OCI-LY3 (cell line): ENCODE data around the gene PDGFA.

ENCODE experiments used
- EZH2phosphoT487 ChIP-seq: fragments of 200-600 bp; shearing (Covaris generic); IDR thresholded peaks from 2 replicates; pipeline ENCODE4 v1.6.1; 2018; ENCODE audit warnings: antibody characterized with exemption, mixed run types, low read depth
- TF ChIP-seq, protein P1 (sequence below): fragments of 200-600, 300-600 bp; sonication (generic); IDR thresholded peaks from 2 replicates; pipeline ENCODE4 v1.5.1; 2014; ENCODE audit warnings: antibody characterized with exemption, low read length, low read depth

GRCh38 chr7:490461-491291, 29.0 kb downstream of the PDGFA start:
- TF ChIP-seq, protein P1, sequence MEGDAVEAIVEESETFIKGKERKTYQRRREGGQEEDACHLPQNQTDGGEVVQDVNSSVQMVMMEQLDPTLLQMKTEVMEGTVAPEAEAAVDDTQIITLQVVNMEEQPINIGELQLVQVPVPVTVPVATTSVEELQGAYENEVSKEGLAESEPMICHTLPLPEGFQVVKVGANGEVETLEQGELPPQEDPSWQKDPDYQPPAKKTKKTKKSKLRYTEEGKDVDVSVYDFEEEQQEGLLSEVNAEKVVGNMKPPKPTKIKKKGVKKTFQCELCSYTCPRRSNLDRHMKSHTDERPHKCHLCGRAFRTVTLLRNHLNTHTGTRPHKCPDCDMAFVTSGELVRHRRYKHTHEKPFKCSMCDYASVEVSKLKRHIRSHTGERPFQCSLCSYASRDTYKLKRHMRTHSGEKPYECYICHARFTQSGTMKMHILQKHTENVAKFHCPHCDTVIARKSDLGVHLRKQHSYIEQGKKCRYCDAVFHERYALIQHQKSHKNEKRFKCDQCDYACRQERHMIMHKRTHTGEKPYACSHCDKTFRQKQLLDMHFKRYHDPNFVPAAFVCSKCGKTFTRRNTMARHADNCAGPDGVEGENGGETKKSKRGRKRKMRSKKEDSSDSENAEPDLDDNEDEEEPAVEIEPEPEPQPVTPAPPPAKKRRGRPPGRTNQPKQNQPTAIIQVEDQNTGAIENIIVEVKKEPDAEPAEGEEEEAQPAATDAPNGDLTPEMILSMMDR: no peak
- no peak for TF ChIP-seq EZH2phosphoT487
